HepG2 (cell line): ENCODE results near the gene TRMT1. TPM values are rescaled to one million over a fixed set of nuclear protein-coding genes. Genes with fewer than 3 reads are reported as not detected.

Experiments used
- ATAC-seq: fragments of 200-7000 bp; cut with Tn5 transposase; 3 replicates; pipeline ENCODE4 v1.9.1; 2020; ENCODE audit warnings: mild to moderate bottlenecking, moderate library complexity
- BruUV-seq: library from RNA; stranded (reverse); fragments of 400-500 nt; replicated peaks from 2 replicates; lab custom pipeline; 2021; lab: Mats Ljungman, UMichigan
- CTCF ChIA-PET: fragments of 300-600 bp; formaldehyde crosslinking; extraction: SDS; loops from one replicate; lab custom pipeline; 2021; ENCODE audit warnings: low total read pairs, inconsistent platforms, low intra/inter-chr PET ratio; lab: Yijun Ruan, JAX
- POLR2A ChIA-PET: fragments of 350-600 bp; sonication (Branson Sonifier 250); formaldehyde crosslinking; loops from one replicate; lab custom pipeline; 2020; ENCODE audit warnings: antibody characterized with exemption, inconsistent platforms; lab: Yijun Ruan, JAX
- DNase-seq: peaks from one replicate; pipeline ENCODE4 v3.0.0-alpha.2; 2015; ENCODE audit warnings: low spot score
- FAIRE-seq: peaks from 3 replicates; lab custom pipeline; 2011; peaks lifted over from hg19 to GRCh38; lab: Jason Lieb, UNC
- H2AFZ ChIP-seq: one replicate; pipeline ENCODE4 v1.6.1; 2011; ENCODE audit warnings: low read length, inconsistent platforms
- H3K27ac ChIP-seq: fragments of 300-600 bp; 3 replicates; pipeline ENCODE4 v1.8.0; 2011; ENCODE audit warnings: mixed run types, mild to moderate bottlenecking, mixed read lengths, low read length, inconsistent platforms; ENCODE audit not compliant: insufficient read depth; ENCODE audit errors: extremely low read length
- H3K27me3 ChIP-seq, 2 experiments: fragments of 200-600 bp in 1 of 2; 2 replicates in 1 of 2; 3 replicates in 1 of 2; pipeline versions ENCODE4 v1.6.0 to v1.8.0; 2011; ENCODE audit warnings: low read length in 2 of 2, mild to moderate bottlenecking in 2 of 2, moderate library complexity in 2 of 2, inconsistent platforms in 1 of 2; ENCODE audit not compliant: insufficient read depth in 2 of 2, control insufficient read depth in 1 of 2
- H3K36me3 ChIP-seq, 2 experiments: fragments of 200-600 bp in 1 of 2; replicated peaks in 1 of 2; 2 replicates in 1 of 2; 3 replicates in 1 of 2; pipeline versions ENCODE4 v1.5.1 to v1.8.0; 2011; ENCODE audit warnings: low read length in 2 of 2, inconsistent platforms in 1 of 2; ENCODE audit not compliant: insufficient read depth in 2 of 2, control insufficient read depth in 1 of 2
- H3K4me1 ChIP-seq: 2 replicates; pipeline ENCODE4 v1.5.1; 2012; ENCODE audit warnings: low read length, inconsistent platforms; ENCODE audit not compliant: insufficient read depth
- H3K4me2 ChIP-seq: 2 replicates; pipeline ENCODE4 v1.6.0; 2011; ENCODE audit warnings: low read depth, low read length, inconsistent platforms
- H3K4me3 ChIP-seq, 3 experiments: fragments of 200-600 bp in 1 of 3; sonication (generic), shearing (Covaris generic) in 1 of 3; replicated peaks in 1 of 3; 2 replicates each; pipeline ENCODE4 v1.5.1; 2011 to 2016; ENCODE audit warnings: low read length in 3 of 3, inconsistent platforms in 2 of 3, low read depth in 2 of 3, mild to moderate bottlenecking in 2 of 3, control low read depth in 1 of 3, mixed read lengths in 1 of 3; ENCODE audit not compliant: insufficient read depth in 1 of 3
- H3K79me2 ChIP-seq: one replicate; pipeline ENCODE4 v1.6.1; 2011; ENCODE audit warnings: low read length, inconsistent platforms; ENCODE audit not compliant: insufficient read depth
- H3K9ac ChIP-seq: 2 replicates; pipeline ENCODE4 v1.6.0; 2011; ENCODE audit warnings: mild to moderate bottlenecking, low read depth, low read length, inconsistent platforms; ENCODE audit not compliant: insufficient read depth
- H3K9me3 ChIP-seq: 2 replicates; pipeline ENCODE4 v1.5.1; 2012; ENCODE audit warnings: mild to moderate bottlenecking, low read length
- H4K20me1 ChIP-seq: 2 replicates; pipeline ENCODE4 v1.6.0; 2011; ENCODE audit warnings: inconsistent platforms, mild to moderate bottlenecking, low read length, moderate library complexity; ENCODE audit not compliant: insufficient read depth
- FOXA1 ChIP-seq, 2 experiments: fragments of 450-650 bp in 1 of 2; sonication (generic) in 1 of 2; formaldehyde crosslinking in 1 of 2; IDR thresholded peaks; 2 replicates each; pipeline versions ENCODE4 v1.4.0 to v1.6.1; 2016 to 2020; ENCODE audit warnings: missing genetic modification reagents in 1 of 2
- FOXK2 ChIP-seq: fragments of 450-650 bp; IDR thresholded peaks from 2 replicates; pipeline ENCODE4 v1.6.1; 2016
- GABPB1 ChIP-seq: IDR thresholded peaks from 2 replicates; pipeline ENCODE4 v1.6.1; 2016; ENCODE audit warnings: mild to moderate bottlenecking, missing genetic modification reagents, moderate library complexity, missing compliant biosample characterization
- GFI1 ChIP-seq: sonication (generic); formaldehyde crosslinking; IDR thresholded peaks from 2 replicates; pipeline ENCODE4 v1.5.0; 2020; ENCODE audit warnings: missing genetic modification reagents, mild to moderate bottlenecking, borderline replicate concordance
- HIVEP1 ChIP-seq: sonication (generic); formaldehyde crosslinking; IDR thresholded peaks from 2 replicates; pipeline ENCODE4 v1.4.0; 2020; ENCODE audit warnings: mild to moderate bottlenecking, missing genetic modification reagents
- HNRNPK ChIP-seq: fragments of 200-400 bp; formaldehyde crosslinking; IDR thresholded peaks from 2 replicates; pipeline ENCODE4 v1.6.1; 2018; ENCODE audit warnings: low read length, low read depth, moderate library complexity, mild to moderate bottlenecking; ENCODE audit not compliant: poor library complexity, severe bottlenecking
- KMT2A ChIP-seq: sonication (generic); formaldehyde crosslinking; IDR thresholded peaks from 2 replicates; pipeline ENCODE4 v1.4.0; 2020; ENCODE audit warnings: missing genetic modification reagents
- MED1 ChIP-seq: sonication (generic); formaldehyde crosslinking; IDR thresholded peaks from 2 replicates; pipeline ENCODE4 v1.4.0; 2020; ENCODE audit warnings: missing genetic modification reagents
- MZF1 ChIP-seq: sonication (generic); formaldehyde crosslinking; IDR thresholded peaks from 2 replicates; pipeline ENCODE4 v1.8.1; 2023; ENCODE audit warnings: mild to moderate bottlenecking, missing genetic modification reagents, borderline replicate concordance
- PRMT3 ChIP-seq: sonication (generic); formaldehyde crosslinking; IDR thresholded peaks from 2 replicates; pipeline ENCODE4 v1.8.1; 2022; ENCODE audit warnings: low read depth, mild to moderate bottlenecking, moderate library complexity, missing genetic modification reagents, borderline replicate concordance
- SKIL ChIP-seq: sonication (generic); formaldehyde crosslinking; IDR thresholded peaks from 2 replicates; pipeline ENCODE4 v1.8.0; 2022; ENCODE audit warnings: missing genetic modification reagents, mild to moderate bottlenecking, moderate library complexity, borderline replicate concordance
- SNAPC2 ChIP-seq: sonication (generic); formaldehyde crosslinking; IDR thresholded peaks from 2 replicates; pipeline ENCODE4 v1.8.1; 2022; ENCODE audit warnings: mild to moderate bottlenecking, missing genetic modification reagents
- TRIM24 ChIP-seq: sonication (generic); formaldehyde crosslinking; IDR thresholded peaks from 2 replicates; pipeline ENCODE4 v1.8.0; 2022; ENCODE audit warnings: mild to moderate bottlenecking, missing genetic modification reagents
- TSC22D2 ChIP-seq: sonication (generic); formaldehyde crosslinking; IDR thresholded peaks from 2 replicates; pipeline ENCODE4 v1.5.1; 2020; ENCODE audit warnings: missing genetic modification reagents, mild to moderate bottlenecking, borderline replicate concordance
- ZNF263 ChIP-seq: sonication (generic); formaldehyde crosslinking; IDR thresholded peaks from 2 replicates; pipeline ENCODE4 v1.4.0; 2020; ENCODE audit warnings: missing genetic modification reagents
- ZNF496 ChIP-seq: sonication (generic); formaldehyde crosslinking; IDR thresholded peaks from 2 replicates; pipeline ENCODE4 v1.8.1; 2023; ENCODE audit warnings: mild to moderate bottlenecking, moderate library complexity, missing genetic modification reagents; ENCODE audit not compliant: insufficient replicate concordance
- ZNF616 ChIP-seq: sonication (generic); formaldehyde crosslinking; IDR thresholded peaks from 2 replicates; pipeline ENCODE4 v1.5.0; 2020; ENCODE audit warnings: low read depth, mild to moderate bottlenecking, missing genetic modification reagents
- WGBS: methylation state at CpG from one replicate; pipeline ENCODE4 v1.1.6; 2017; ENCODE audit warnings: low lambda C conversion rate; 5-methylcytosine and 5-hydroxymethylcytosine counted together
- in situ Hi-C: cut with HindIII; loops from 2 replicates; pipeline ENCODE4 v1.10.0; 2017; ENCODE audit warnings: low pct_unique_long_range_greater_than_20kb; ENCODE audit not compliant: extremely low pct_ligation_motif_present
- intact Hi-C: fragments of 100-400 bp; cut with micrococcal nuclease; formaldehyde crosslinking; loops from one replicate; pipeline ENCODE4 v1.10.0; 2022; ENCODE audit not compliant: unreplicated experiment
- polyA plus RNA-seq, 8 experiments: library from polyadenylated mRNA; depleted of rRNA in 3 of 8; stranded (reverse) in 7 of 8; unstranded in 1 of 8; fragments of >200 nt; fragmentation: Illumina TruSeq in 4 of 8; extraction: Trizol in 4 of 8; gene quantifications; 2 replicates each; pipeline versions ENCODE4 v1.2.1 to v1.2.3, GENCODE V29; 2011 to 2016; ENCODE audit warnings: low read depth in 4 of 8, missing spikeins in 1 of 8, mixed read lengths in 1 of 8; ENCODE audit not compliant: insufficient read depth in 1 of 8
- total RNA-seq, 5 experiments: library from RNA; depleted of rRNA; stranded (reverse); fragments of >200 nt; fragmentation: Illumina TruSeq; extraction: Trizol; gene quantifications; 2 replicates each; pipeline ENCODE4 v1.2.3, GENCODE V29; 2016; ENCODE audit warnings: low read depth in 1 of 5
- TF ChIP-seq, protein P1 (sequence below): sonication (generic); formaldehyde crosslinking; IDR thresholded peaks from 2 replicates; pipeline ENCODE4 v1.4.0; 2020; ENCODE audit warnings: mild to moderate bottlenecking, missing genetic modification reagents
- TF ChIP-seq, protein P2 (sequence below): sonication (generic); formaldehyde crosslinking; IDR thresholded peaks from 2 replicates; pipeline ENCODE4 v1.9.0; 2021; ENCODE audit warnings: missing genetic modification reagents, mild to moderate bottlenecking, borderline replicate concordance

The TRMT1 gene
- total and polyA plus RNA-seq, 2 of the 13 experiments (the other 11 are each of a cell fraction or from before 2014, with no cell fraction given): 35.5 to 44.1 TPM

GRCh38 chr19:13102666-13103580 lies 13.6 kb downstream of the TRMT1 start, which contains the start of gene LYL1 (continued):
- TF ChIP-seq, protein P1, sequence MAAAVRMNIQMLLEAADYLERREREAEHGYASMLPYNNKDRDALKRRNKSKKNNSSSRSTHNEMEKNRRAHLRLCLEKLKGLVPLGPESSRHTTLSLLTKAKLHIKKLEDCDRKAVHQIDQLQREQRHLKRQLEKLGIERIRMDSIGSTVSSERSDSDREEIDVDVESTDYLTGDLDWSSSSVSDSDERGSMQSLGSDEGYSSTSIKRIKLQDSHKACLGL (CRISPR knock-in tag): 0 out of 2 replicates have a peak, but pooled peaks have one; percentile 41
- TF ChIP-seq, protein P2, sequence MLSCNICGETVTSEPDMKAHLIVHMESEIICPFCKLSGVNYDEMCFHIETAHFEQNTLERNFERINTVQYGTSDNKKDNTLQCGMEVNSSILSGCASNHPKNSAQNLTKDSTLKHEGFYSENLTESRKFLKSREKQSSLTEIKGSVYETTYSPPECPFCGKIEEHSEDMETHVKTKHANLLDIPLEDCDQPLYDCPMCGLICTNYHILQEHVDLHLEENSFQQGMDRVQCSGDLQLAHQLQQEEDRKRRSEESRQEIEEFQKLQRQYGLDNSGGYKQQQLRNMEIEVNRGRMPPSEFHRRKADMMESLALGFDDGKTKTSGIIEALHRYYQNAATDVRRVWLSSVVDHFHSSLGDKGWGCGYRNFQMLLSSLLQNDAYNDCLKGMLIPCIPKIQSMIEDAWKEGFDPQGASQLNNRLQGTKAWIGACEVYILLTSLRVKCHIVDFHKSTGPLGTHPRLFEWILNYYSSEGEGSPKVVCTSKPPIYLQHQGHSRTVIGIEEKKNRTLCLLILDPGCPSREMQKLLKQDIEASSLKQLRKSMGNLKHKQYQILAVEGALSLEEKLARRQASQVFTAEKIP: no peak
- TF ChIP-seq FOXK2: no peak

DNA sequence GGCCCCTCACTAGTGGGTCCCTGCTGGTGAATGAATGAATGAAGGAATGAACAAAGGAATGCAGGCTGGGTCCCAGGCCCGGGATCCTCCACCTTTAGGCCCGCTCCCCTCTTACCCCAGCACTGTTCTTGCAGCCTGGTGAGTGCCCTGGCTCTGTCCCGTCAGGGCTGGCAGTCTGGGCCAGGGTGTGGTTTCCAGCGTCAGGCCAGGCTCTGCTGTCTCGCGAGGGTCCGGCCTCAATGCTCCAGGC lies 14.2 kb downstream of the TRMT1 start:
- intact Hi-C loops: no loop called here
- in situ Hi-C loops: no loop called here
- TF ChIP-seq KMT2A (no peak), GFI1 (CRISPR knock-in tag) (0 out of 2 replicates have a peak, but pooled peaks have one; percentile 8), ZNF616 (CRISPR knock-in tag) (no peak), MED1 (CRISPR knock-in tag) (no peak), HNRNPK (no peak), SKIL (no peak), TRIM24 (no peak), PRMT3 (CRISPR knock-in tag) (no peak), HIVEP1 (CRISPR knock-in tag) (peak; percentile 63), TSC22D2 (CRISPR knock-in tag) (no peak), MZF1 (CRISPR knock-in tag) (no peak), ZNF496 (CRISPR knock-in tag) (no peak), GABPB1 (CRISPR knock-in tag) (no peak), FOXA1 (IDR thresholded peaks at IDR 0.05) (no peak), FOXA1 (CRISPR knock-in tag; IDR thresholded peaks at IDR 0.05) (no peak), SNAPC2 (peak; percentile 60; the same call in 1 of the 2 replicates), ZNF263 (CRISPR knock-in tag) (no peak)

More for the DNA sequence above, 14.2 kb downstream of the TRMT1 start:
- BruUV-seq: no TSS peak
- FAIRE-seq: no peak
- ChIA-PET CTCF (no interaction called here), POLR2A (interaction anchor here (0.6 to 1.6 kb wide), 3 partner anchors 9 to 61 kb away, joined by 3 to 4 read pairs (median 4); no protein-coding TSS in a partner anchor)
- H3K79me2 ChIP-seq: no peaks in the 10 kb centered on the region
- H4K20me1 ChIP-seq: no peaks in the 10 kb centered on the region; the same call in 1 of the 2 replicates
- ATAC-seq: peak; percentile 77
- WGBS: 0% methylated on average over 3 of the region's 7 CpGs
- H3K27me3 ChIP-seq: no peaks in the 10 kb centered on the region
- H3K4me1 ChIP-seq: peaks cover 20% of the 10 kb centered on the region
- H2AFZ ChIP-seq: no peak overlapping the region
- peak overlapping the region; percentile 91 for H3K4me2 ChIP-seq
- H3K9ac ChIP-seq: peak overlapping the region; percentile 61
- no peaks in the 10 kb centered on the region for H3K9me3 ChIP-seq
- H3K4me3 ChIP-seq: peak overlapping the region; percentile 24 to 72 (median 53)
- H3K36me3 ChIP-seq: peaks cover 0 to 4% of the 10 kb centered on the region in 2 experiments; a peak in 2 of 5 replicates
- peak overlapping the region; percentile 70 for H3K27ac ChIP-seq
- no peak for DNase-seq
